NCI-H526 (cell line): ENCODE results near the gene TMEM174.
"Not testable (repeated sequence)": the region's sequence is repeated elsewhere in the genome, so short reads cannot be mapped to it uniquely, and the experiment has no call there.

ENCODE experiments used
- DNase-seq, 2 experiments: peaks; one replicate each; lab custom pipeline; 2025; lab: John Stamatoyannopoulos, UW

The TMEM174 gene

DNA sequence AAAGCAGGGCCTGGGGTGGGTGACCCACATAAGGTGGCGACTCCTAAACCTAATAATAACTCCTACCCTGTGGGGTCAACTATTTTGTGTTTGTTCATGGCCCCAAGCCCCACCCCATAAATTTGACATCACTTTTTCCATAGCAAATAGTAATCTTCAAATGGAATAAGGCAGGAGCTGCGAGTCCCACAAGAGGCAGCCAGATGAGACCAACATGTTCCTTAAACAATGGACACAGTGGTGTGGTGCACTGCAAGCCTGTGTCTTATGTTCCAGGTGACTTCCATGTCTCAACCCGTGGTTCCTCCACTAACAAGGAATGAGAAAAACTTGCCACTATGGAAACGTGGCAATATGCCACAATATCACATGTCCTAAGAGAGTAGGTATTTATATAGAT, 20.6 kb downstream of the TMEM174 start:
- no peak for DNase-seq

DNA sequence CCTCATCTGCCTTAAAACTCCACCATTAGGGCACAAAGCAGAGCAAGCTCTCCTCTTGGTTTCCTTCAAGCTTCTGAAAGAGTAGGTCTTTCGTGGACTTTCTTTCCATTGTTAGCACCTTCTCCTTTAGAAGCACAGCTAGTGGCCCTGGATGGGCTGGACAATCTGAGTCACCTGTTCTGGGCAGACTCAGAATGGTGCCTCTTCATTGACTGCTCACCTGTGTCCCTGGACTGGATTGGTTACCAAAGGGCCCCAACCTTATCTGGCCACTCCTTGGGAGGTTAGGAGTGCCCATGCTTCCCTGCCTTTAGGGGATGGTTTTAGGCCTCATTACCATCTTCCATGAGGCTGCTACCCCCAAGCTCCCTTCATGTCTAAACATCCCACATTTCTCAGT, 23.2 kb downstream of the TMEM174 start:
- no peak for DNase-seq

DNA sequence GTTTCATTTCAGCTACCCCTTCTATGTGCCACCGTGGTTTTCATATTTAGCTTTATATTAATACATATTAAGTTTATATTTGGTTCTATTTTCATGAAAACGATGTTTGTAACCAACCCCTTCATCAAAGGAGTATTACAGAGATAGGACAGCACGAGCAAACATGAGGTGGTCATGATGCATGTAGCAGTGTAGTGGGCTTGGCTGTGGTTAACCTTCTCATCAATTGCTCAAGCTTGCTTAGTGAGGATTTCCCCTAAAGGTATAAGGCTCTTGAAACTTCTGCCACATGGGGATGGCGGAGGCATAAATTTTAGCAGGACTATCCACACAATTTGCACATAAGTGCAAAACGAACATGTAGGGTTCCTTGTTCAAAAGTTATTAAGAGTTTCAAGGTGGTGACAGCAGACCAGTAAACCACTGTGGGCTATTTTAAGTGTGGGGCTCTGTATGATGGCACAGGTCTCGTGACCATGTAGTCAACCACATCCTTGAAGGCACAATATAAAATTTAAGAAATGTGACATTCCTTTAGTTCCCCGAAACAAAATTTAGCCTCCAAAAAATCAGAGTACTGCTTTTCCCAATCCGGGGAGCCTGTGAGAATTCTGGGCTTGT, 24.8 kb downstream of the TMEM174 start:
- no peak for DNase-seq

DNA sequence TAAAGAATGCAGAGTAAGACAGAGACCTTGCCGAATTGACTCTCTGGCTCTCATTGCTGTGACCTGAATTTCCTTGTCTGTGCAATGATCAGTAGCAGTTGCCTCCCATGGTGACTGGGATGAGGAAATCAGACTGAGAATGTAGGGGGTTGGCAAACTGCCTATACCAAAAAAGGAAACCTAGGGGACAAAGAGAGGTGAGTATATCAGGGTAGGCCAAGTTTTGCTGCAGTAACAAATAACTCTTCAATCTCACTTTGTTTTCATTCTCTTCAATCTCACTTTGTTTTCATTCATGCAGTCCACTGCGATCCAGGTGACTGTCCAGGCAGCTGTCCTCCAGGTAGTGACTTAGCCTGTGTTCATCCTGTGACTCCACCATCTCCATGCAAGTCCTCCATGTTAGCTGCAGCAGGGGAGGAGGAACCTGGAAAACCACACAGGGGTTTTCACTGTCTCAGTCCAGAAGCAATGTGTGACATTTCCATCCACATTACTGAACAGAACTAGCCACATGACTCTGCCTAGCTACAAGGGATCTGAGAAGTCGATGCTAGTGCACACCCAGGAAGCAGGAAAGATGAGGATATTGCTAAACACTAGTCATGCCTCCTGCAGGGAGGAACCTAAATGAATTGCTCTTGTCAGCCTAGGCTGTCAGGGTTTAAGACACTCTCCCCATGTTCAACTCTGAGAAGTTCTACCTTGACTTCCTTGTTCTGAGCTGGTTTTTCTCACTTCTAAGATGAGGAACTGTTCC, 26.0 kb downstream of the TMEM174 start:
- no peak for DNase-seq

DNA sequence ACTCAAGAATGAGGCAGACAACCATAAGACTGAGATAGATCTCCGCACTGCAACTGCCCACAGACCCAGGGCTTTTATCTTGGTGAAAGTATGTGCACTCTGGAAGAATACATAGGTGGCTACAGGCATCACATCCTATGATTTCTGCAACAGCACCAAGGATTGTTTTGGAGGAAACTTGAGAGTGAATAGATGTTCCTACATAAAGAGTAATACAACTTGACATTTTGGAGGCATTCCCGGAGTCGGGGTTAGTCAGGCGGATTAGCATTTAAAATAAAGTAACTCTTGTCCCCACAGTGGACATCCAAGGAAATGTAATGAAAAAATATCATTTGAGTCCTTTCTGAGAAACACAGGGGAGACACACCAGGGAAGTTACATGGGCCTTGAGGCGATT, 26.7 kb downstream of the TMEM174 start:
- no peak for DNase-seq

DNA sequence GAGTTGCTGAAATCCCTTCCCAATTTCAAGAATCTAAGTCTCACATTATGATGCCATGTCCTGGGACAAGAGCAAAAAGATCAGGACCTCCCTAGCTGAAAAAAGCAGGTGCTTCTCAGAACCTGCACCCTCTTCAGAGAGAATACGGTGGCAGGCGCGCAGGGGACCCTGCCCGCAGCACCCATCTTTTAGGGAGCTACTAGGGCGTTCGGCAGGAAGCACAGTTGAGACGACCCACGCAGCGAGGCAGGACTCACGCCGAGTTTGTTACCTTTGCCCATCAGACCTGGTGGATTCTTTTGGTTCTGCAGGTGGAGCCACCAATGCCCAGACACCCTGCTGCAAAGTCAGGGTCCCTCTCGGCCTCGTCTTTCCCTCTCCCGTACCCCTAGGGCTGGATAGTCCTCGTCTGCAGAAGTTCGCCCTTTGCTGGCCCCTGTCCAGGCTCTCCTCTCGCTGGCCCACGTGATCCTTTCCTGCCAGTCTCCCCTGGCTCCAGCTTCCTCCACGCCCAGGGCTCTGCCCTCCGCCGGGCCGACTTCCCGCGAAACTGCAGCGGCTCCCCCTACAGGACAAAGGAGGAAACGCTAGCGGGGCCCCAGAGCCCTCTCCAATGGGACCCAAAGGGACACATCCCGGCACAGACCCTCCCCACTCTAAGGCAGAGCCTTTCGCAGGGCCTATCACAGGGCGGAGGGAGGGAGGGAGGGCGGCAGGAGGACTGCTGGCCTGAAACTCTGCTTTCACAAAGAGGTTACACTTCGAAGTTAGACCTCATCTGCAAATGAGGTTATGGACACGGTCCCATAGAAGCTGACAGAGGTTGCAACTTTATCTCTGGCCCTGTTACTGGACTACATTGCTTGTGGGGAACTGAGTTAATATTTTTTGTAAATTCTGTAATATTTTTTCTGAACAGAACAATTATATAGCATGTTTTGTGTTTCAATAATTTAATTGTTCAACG, 28.8 kb downstream of the TMEM174 start:
- DNase-seq, result peak; percentile 61 to 92

DNA sequence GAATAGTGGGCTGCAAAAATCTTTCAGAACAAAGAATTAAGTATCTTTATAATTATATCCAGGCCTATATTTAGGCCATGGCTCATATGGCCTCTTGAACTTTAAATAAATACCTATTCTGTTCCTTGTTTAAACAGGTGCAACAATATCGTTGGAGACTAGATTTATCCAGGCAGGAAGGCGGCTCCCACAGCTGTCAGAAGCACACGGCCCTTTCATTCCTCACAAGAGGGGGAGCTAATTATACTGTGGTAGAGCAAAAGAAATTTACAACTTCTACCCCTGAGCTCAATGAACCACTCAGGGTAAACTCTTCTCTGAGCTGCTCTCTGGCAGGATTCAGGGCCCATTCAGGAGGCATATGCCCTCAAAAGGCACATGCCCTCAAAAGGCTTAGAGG, 31.3 kb downstream of the TMEM174 start:
- peak; percentile 73 to 77 for DNase-seq

DNA sequence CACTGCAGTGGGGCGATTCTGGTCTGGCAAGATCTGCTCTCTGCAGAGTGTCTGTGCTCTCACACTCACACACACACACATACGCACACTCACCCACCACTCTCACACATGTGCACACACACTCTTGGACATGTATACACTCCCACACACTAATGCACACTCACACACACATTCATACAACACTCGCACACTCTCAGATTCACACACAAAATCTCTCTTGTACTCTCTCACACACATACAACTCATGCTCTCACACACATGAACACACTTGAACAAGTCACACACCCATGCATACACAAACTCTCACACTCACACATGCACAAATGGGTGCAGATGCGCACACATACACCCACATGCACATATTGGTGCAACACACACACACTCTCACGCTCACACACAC, 31.7 kb downstream of the TMEM174 start:
- peak in 1 of 2 experiments; percentile 43 for DNase-seq

DNA sequence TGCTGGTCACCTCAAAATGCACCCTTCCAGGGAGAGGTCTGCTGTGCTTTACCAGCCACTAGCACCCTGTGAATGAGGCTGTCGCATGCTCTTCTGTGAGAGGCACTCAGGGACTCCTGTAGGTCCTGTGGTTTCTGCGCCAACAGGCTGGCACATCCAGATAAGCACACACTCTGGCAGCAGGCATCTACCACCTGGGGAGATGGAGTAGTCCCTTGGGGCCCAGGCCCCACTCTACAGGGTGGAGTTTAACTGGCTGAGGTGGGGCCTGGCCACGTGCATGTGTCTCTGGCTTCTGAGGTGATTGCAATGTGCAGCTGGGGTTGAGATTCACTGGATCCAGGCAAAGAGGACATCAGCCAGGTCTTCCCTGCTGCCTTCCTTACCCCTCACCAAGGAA, 32.3 kb downstream of the TMEM174 start:
- peak; percentile 78 to 90 for DNase-seq

DNA sequence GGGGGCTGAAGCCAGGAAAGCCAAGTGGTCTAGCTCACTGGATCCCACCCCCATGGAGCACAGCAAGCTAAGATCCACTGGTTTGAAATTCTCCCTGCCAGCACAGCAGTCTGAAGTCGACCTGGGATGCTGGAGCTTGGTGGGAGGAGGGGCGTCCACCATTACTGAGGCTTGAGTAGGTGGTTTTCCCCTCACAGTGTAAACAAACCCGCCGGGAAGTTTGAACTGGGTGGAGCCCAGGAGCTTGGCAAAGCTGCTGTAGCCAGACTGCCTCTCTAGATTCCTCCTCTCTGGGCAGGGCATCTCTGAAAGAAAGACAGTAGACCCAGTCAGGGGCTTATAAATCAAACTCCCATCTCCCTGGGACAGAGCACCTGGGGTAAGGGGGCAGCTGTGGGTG, 34.2 kb downstream of the TMEM174 start:
- DNase-seq, result not testable (repeated sequence)

DNA sequence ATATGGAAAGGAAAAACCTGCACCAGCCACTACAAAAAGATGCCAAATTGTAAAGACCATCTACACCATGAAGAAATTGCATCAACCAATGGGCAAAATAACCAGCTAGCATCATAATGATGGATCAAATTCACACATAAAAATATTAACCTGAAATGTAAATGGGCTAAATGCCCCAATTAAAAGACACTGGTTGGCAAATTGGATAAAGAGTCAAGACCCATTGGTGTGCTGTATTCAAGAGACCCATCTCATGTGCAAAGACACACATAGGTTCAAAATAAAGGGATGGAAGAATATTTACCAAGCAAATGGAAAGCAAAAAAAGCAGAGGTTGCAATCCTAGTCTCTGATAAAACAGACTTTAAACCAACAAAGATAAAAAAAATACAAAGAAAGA, 36.1 kb downstream of the TMEM174 start:
- not testable (repeated sequence) for DNase-seq

DNA sequence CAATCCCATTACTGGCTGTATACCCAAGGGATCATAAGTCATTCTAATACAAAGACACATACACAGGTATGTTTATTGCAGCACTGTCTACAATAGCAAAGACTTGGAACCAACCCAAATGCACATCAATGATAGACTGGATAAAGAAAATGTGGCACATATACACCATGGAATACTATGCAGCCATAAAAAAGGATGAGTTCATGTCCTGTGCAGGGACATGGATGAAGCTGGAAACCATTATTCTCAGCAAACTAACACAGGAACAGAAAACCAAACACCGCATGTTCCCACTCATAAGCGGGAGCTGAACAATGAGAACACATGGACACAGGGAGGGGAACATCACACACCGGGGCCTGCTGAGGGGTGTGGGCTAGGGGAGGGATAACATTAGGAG, 39.7 kb downstream of the TMEM174 start:
- not testable (repeated sequence) for DNase-seq

DNA sequence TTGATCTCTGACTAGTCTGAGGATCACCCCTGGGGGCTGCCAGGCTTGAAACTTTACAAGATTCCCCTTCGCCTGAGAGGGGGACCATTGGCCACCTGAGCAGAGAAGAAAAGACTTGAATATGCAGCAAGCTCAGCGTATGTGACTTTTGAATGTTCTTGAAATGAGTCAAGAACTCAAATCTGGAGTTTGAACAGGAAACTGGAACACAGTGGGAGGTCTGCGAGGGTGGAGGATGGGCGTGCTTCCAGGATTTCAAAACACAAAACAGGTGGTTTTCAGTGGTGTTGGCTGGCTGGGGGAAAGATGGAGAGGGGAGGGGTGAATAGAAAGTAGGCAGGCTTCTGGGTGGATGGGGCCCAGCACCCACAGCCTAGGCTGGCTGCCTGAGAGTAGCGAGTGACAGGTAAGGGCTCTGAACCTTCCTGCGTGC, 40.6 kb downstream of the TMEM174 start:
- peak in 1 of 2 experiments; percentile 22 for DNase-seq

DNA sequence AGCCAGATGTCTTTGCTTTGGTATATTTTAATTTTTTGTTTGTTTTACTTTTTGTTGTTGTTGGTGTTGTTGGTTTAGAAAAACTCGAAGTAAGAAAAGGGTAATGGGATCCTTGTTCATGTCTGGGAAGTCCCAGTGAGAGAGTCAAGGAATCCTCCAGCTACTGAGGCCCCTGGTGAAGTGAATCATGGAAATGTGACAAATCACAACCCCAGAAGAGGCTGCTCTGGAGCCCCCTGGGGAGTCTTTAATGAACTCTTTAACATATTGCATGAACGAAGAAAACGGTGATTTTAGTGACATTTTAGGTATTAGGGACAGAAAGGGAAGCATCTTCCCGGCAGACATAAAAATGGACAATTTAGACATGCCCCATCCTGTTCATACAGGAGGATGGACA, 41.3 kb downstream of the TMEM174 start:
- no peak for DNase-seq

DNA sequence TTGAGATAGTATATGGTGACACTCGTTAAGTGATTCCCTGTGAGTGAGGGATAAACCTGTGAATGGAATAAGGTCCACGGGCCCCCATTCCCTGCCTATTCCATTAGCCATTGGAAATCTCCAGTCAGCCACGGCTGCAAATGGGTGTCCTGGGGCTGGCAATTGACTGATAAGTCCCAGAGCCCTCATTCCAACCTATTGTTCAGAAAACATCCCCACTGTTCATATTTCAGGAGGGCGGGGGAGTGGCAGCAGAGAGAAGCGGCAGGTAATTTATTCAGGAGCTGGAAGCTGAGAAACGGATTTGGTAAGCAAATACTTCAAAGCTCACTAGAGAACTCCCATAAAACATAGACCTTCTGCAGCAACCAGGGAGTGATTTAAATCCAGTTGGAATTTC, 42.0 kb downstream of the TMEM174 start:
- peak; percentile 79 to 89 for DNase-seq

DNA sequence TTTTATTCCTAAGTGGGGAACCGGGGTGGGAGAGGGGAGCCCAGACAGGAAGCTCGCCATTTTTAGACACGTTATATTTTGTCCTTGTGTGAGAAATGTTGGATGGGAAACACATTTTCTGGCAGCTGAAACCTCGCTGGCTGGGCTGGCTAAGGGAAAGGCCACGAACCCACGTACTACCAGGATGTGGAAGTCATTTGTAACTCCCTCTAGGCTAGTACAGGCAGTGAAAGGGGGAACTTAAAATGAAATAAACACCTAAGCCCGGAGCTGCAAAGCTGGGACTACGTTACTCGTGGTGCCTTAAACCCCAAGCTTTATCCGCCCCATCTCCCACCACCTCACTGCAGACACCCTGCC, 42.5 kb downstream of the TMEM174 start:
- DNase-seq, result no peak

DNA sequence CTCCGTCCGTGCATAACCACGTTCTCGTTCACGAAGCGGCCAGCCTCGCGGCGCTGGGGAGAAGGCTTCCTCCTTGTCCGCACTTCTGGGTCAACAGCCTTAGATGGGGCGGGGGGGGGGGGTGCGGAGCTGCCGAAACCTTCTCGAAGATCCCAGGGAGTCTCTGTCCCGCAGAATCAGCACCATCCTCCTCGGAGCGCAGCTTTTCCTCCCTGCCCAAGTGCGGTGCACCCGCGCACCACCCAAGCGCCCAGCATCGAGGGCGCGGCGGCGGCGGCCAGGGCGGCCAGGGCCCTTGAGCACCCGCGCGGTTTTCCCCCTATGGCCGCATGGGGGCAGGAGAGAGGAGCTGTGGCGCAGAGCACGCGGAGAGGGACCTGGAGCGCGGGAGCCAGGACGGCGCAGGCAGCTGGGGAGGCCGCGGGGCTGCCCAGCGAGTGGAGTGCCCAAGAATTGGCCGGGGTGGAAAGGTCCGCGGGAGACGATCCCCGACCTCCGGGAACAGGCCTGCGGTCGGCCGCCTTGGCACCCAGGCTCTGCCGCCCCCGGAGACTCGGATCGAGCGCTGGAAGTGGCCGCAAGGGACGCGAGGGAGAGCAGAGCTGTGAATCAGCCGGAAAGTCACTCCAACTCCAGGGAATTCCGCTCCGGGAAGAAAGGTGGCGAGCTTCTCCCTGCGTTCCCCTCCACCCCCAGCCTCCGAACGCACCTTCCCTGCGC, 43.1 kb downstream of the TMEM174 start:
- peak; percentile 52 to 88 for DNase-seq

DNA sequence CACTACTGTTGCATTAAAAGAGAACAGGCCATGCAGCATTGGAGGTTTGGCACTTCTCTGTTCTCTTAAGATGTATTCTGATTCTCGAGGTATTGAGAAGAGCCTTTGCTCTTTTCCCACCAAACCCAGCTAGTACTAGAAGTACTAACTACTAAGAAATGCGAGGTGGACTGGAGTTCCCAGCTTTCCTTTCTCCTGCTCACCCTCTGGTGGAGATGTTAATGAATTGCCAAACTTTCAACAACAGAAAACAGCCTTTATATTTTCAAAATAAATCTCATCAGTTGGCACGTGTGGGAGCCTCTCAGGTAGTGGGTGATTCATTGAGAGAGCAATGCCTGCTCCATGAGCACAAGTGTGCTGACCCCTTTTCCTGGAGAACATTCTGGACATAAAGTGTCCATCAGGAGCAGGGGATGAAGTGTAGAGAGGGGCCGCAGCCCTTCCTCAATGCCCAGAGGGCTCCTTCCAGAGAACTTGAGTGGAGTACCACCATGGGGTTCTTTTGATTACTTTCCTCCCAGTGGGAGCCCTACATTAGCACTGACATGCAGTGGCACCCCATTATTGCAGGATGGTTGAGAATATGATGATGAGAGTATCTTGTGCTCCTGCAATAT, 45.7 kb downstream of the TMEM174 start:
- peak in 1 of 2 experiments; percentile 19 for DNase-seq

DNA sequence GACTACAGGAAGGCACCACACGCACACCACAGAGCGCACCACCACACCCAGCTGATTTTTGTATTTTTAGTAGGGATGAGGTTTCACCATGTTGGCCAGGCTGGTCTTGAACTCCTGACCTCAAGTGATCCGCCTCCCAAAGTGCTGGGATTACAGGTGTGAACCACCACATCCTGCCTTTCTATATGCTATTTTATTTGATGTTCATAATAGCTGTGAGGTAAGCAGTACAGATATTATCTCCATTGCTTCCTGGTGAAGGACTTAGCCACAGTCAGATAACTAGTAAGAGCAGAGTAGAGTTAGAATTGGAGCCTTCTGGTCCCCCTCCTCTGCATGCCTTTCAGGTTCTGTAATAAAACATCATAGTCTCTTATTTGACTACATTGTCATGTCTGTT, 46.3 kb downstream of the TMEM174 start:
- DNase-seq, result not testable (repeated sequence)

DNA sequence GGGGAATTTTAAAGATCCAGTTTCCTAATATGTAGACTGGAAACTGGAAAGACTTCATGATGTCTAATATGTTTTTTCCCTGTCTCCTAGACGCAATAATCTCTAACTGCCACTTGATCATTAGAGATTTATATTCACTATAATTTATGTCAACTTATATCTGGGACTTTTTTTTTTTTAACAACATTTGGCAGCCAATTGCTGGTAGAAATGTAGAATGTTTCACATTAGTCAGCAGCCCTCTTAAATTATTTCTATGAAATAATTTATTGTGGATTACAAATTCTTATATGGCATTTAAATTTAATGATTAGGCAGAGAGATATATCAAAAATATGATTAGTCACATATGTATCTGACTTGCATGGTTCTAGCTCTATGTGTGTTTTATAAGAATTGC, 48.2 kb downstream of the TMEM174 start:
- DNase-seq, result no peak

DNA sequence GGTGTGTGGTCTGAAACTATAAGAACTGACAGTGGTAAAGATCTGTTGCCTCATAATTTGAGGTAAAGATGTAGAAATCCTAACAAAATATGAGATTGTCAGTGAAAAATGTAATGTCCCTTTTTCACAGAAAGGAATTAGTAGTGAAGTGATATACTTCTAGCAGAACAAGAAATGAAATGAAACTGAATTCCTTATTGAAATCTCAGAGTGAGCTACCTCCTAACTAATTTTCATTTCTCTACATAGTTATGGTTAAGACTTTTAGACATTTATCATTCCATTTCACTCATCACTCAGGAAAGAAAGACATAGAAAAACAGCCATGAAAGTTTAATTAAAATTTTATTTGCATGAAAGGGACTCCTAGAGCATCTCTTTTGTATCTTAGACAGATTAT, 48.7 kb downstream of the TMEM174 start:
- no peak for DNase-seq
